ENCODE results near the gene ADCK1.

DNA sequence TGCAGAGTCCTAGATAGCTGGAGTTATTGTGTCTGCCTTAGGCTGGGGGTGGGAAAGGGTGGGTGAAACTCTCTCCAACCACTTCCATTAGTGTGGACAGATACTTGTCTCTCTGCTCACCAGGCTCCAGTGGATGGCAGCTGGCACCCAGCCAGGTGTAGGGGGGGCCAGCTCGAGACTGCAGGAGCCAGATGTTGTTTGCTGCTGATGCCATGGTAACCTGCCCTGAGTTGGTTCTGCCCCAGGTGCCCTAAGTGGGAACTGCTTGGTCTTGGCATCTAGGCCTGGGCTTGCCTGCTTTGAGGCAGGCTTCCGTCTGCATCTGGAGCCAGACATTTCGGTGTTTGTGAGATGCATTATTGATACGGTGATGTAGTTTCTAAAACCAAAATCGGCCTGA lies 82.2 kb downstream of the ADCK1 start:
- TF ChIP-seq SIN3A (IDR thresholded peaks at IDR 0.05; ENCODE audit: borderline replicate concordance, insufficient read depth, low read depth, low read length) (no peak), POLR2AphosphoS5 (IDR thresholded peaks at IDR 0.05; ENCODE audit: low read depth, low read length) (no peak), TCF7L2 (IDR thresholded peaks at IDR 0.05; ENCODE audit: low read depth, low read length) (no peak)
- TF ChIP-seq, protein P1, sequence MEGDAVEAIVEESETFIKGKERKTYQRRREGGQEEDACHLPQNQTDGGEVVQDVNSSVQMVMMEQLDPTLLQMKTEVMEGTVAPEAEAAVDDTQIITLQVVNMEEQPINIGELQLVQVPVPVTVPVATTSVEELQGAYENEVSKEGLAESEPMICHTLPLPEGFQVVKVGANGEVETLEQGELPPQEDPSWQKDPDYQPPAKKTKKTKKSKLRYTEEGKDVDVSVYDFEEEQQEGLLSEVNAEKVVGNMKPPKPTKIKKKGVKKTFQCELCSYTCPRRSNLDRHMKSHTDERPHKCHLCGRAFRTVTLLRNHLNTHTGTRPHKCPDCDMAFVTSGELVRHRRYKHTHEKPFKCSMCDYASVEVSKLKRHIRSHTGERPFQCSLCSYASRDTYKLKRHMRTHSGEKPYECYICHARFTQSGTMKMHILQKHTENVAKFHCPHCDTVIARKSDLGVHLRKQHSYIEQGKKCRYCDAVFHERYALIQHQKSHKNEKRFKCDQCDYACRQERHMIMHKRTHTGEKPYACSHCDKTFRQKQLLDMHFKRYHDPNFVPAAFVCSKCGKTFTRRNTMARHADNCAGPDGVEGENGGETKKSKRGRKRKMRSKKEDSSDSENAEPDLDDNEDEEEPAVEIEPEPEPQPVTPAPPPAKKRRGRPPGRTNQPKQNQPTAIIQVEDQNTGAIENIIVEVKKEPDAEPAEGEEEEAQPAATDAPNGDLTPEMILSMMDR (IDR thresholded peaks at IDR 0.05): no peak
- TF ChIP-seq, protein P2, sequence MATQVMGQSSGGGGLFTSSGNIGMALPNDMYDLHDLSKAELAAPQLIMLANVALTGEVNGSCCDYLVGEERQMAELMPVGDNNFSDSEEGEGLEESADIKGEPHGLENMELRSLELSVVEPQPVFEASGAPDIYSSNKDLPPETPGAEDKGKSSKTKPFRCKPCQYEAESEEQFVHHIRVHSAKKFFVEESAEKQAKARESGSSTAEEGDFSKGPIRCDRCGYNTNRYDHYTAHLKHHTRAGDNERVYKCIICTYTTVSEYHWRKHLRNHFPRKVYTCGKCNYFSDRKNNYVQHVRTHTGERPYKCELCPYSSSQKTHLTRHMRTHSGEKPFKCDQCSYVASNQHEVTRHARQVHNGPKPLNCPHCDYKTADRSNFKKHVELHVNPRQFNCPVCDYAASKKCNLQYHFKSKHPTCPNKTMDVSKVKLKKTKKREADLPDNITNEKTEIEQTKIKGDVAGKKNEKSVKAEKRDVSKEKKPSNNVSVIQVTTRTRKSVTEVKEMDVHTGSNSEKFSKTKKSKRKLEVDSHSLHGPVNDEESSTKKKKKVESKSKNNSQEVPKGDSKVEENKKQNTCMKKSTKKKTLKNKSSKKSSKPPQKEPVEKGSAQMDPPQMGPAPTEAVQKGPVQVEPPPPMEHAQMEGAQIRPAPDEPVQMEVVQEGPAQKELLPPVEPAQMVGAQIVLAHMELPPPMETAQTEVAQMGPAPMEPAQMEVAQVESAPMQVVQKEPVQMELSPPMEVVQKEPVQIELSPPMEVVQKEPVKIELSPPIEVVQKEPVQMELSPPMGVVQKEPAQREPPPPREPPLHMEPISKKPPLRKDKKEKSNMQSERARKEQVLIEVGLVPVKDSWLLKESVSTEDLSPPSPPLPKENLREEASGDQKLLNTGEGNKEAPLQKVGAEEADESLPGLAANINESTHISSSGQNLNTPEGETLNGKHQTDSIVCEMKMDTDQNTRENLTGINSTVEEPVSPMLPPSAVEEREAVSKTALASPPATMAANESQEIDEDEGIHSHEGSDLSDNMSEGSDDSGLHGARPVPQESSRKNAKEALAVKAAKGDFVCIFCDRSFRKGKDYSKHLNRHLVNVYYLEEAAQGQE (IDR thresholded peaks at IDR 0.05; ENCODE audit: insufficient read depth in 1 of 2, low read depth in 2 of 2, low read length in 1 of 2): no peak
